ENCODE measurements around the gene RBM47. TPM values are rescaled to one million over a fixed set of nuclear protein-coding genes. Genes with fewer than 3 reads are reported as not detected.

RBM47 gene
- total and polyA plus RNA-seq, 10 of the 15 experiments (the other 5 are each of a cell fraction or from before 2014, with no cell fraction given): 7.9 to 45.0 (median 28.7) TPM

DNA sequence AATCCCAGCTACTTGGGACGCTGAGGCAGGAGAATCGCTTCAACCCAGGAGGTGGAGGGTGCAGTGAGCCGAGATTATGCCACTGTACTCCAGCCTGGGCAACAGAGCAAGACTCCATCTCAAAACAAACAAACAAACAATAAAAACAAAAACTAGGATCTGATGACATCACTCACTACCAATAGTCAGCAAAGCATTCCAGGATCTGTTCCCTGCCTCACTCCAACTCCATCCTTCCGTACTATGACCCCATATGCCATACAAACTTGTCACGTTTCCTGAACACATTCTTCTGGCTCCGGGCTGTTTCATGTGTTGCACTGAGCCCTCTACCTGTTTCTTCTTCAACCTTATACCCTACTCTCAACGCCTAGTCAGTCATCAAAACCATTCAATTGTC is 47.3 kb downstream of the RBM47 start:
- Histone ChIP-seq H3K36me3 (ENCODE audit: control insufficient read depth in 2 of 2, insufficient read depth in 2 of 2, low read length in 1 of 2) (peaks cover 4% of the 10 kb centered on the region in 2 experiments; a peak in 3 of 4 replicates), H3K27ac (ENCODE audit: control insufficient read depth, insufficient read depth) (no peak overlapping the region), H3K4me1 (ENCODE audit: control insufficient read depth, insufficient read depth, low read length) (peaks cover 12% of the 10 kb centered on the region), H3K9me3 (replicated peaks; ENCODE audit: control insufficient read depth, insufficient read depth, low read length) (no peaks in the 10 kb centered on the region), H3K9ac (ENCODE audit: control insufficient read depth, insufficient read depth, low read length) (no peak overlapping the region), H3K27me3 (replicated peaks in 1 of 2; ENCODE audit: control insufficient read depth in 2 of 2, insufficient read depth in 2 of 2, low read length in 1 of 2) (no peaks in the 10 kb centered on the region), H3K79me2 (ENCODE audit: control insufficient read depth, insufficient read depth, low read length) (peaks cover 63% of the 10 kb centered on the region), H4K20me1 (ENCODE audit: control insufficient read depth, insufficient read depth) (no peaks in the 10 kb centered on the region), H3K4me3 (no peak overlapping the region), H2AFZ (ENCODE audit: control insufficient read depth, low read depth, low read length) (no peak overlapping the region), H3K4me2 (ENCODE audit: control insufficient read depth, insufficient read depth) (no peak overlapping the region)
- POLR2A ChIA-PET: interaction anchor here (0.9 kb wide), 1 partner anchor 8 kb away, joined by 7 read pairs; no protein-coding TSS in a partner anchor
- intact Hi-C loops (cut with micrococcal nuclease; ENCODE audit: unreplicated experiment): no loop called here
- TSS peak; percentile 8 for BruUV-seq (replicated peaks)
- 80% methylated on average over 6 of the region's 7 CpGs for WGBS (ENCODE audit: insufficient coverage, insufficient replicate concordance, low lambda C conversion rate, missing lambda C conversion rate)
- TF ChIP-seq IKZF1 (conservative IDR thresholded peaks at IDR 0.05) (no peak), LARP7 (IDR thresholded peaks at IDR 0.05) (no peak)
- ATAC-seq (no peak), FAIRE-seq (no peak), DNase-seq (ENCODE audit: low read depth, low spot score) (no peak)
- CTCF ChIA-PET: no interaction called here
- SMC1A ChIA-PET (ENCODE audit: uncharacterized antibody, unreplicated experiment): interaction anchor here (0.6 to 1.5 kb wide), 3 partner anchors 20 to 881 kb away, joined by 3 to 4 read pairs (median 3); no protein-coding TSS in a partner anchor
- in situ Hi-C loops (cut with MboI): no loop called here
- RAD21 ChIA-PET (ENCODE audit: unreplicated experiment): no interaction called here

DNA sequence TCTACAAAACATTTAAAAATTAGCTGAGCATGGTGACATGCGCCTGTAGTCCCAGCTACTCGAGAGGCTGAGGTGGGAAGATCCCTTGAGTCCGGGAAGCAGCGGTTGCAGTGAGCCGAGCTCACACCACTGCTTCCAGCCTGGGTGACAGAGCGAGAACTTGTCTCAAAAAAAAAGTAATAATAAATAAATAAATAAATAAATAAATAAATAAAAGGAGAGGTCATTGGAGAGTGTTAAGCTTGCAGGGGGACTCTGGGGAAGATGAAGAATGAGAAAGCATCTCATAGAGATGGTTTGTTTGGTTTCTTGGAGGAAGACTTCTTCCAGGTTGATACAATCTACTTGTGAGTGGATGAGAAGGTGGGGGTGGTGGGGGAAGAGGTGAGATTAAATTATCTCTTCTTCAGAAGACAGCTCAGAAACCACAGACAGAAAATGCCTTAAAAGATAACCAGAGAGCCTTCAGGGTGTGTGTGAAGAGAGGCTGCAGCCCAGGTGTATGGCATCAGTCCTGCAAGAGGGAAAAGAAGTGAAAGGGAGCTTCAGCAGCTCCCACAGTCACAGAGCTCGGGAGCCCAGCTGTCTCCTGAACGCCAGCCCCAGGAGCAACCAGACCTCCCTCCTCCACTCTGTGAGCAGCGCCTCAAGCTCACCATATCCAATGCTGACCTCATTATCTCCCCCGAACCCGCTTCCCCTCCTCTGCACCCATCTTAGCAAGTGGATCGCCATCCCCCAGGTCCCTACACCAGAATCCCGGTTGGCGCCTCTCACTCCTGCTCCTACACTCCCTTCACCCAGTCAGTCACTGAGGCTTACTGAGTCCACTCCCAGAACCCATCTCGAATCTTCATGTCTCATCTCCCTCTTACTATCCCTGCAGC is 48.2 kb downstream of the RBM47 start:
- FAIRE-seq: no peak
- peak overlapping the region; percentile 13; the same call in 1 of the 2 replicates for H3K4me2 ChIP-seq (ENCODE audit: control insufficient read depth, insufficient read depth)
- H3K36me3 ChIP-seq (ENCODE audit: control insufficient read depth in 2 of 2, insufficient read depth in 2 of 2, low read length in 1 of 2): peaks cover 4% of the 10 kb centered on the region in 2 experiments; a peak in 3 of 4 replicates
- DNase-seq (ENCODE audit: low read depth, low spot score): no peak
- H3K4me1 ChIP-seq (ENCODE audit: control insufficient read depth, insufficient read depth, low read length): peaks cover 20% of the 10 kb centered on the region
- RAD21 ChIA-PET (ENCODE audit: unreplicated experiment): interaction anchor here (0.8 to 1.4 kb wide), 4 partner anchors 17 to 89 kb away, joined by 3 to 5 read pairs (median 4); no protein-coding TSS in a partner anchor
- intact Hi-C loops (cut with micrococcal nuclease; ENCODE audit: unreplicated experiment) (no loop called here), in situ Hi-C loops (cut with MboI) (no loop called here)
- POLR2A ChIA-PET: interaction anchor here (0.6 to 1.3 kb wide), 3 partner anchors 11 to 65 kb away, joined by 3 to 4 read pairs (median 4); no protein-coding TSS in a partner anchor
- peaks cover 65% of the 10 kb centered on the region for H3K79me2 ChIP-seq (ENCODE audit: control insufficient read depth, insufficient read depth, low read length)
- H3K27me3 ChIP-seq (replicated peaks in 1 of 2; ENCODE audit: control insufficient read depth in 2 of 2, insufficient read depth in 2 of 2, low read length in 1 of 2): no peaks in the 10 kb centered on the region
- WGBS (ENCODE audit: insufficient coverage, insufficient replicate concordance, low lambda C conversion rate, missing lambda C conversion rate): 89% methylated on average over 14 of the region's 15 CpGs
- no peaks in the 10 kb centered on the region for H4K20me1 ChIP-seq (ENCODE audit: control insufficient read depth, insufficient read depth)
- ATAC-seq: no peak
- CTCF ChIA-PET: interaction anchor here (0.6 to 1.7 kb wide), 7 partner anchors 15 to 194 kb away, joined by 3 to 5 read pairs (median 3); no protein-coding TSS in a partner anchor
- BruUV-seq (replicated peaks): no TSS peak
- H3K27ac ChIP-seq (ENCODE audit: control insufficient read depth, insufficient read depth): no peak overlapping the region
- no peak overlapping the region for H2AFZ ChIP-seq (ENCODE audit: control insufficient read depth, low read depth, low read length)
- H3K4me3 ChIP-seq: no peak overlapping the region
- H3K9me3 ChIP-seq (replicated peaks; ENCODE audit: control insufficient read depth, insufficient read depth, low read length): no peaks in the 10 kb centered on the region
- SMC1A ChIA-PET (ENCODE audit: uncharacterized antibody, unreplicated experiment): interaction anchor here (0.7 to 1.6 kb wide), 5 partner anchors 34 to 880 kb away, joined by 3 to 5 read pairs (median 4); no protein-coding TSS in a partner anchor
- H3K9ac ChIP-seq (ENCODE audit: control insufficient read depth, insufficient read depth, low read length): no peak overlapping the region
- TF ChIP-seq, protein P1, sequence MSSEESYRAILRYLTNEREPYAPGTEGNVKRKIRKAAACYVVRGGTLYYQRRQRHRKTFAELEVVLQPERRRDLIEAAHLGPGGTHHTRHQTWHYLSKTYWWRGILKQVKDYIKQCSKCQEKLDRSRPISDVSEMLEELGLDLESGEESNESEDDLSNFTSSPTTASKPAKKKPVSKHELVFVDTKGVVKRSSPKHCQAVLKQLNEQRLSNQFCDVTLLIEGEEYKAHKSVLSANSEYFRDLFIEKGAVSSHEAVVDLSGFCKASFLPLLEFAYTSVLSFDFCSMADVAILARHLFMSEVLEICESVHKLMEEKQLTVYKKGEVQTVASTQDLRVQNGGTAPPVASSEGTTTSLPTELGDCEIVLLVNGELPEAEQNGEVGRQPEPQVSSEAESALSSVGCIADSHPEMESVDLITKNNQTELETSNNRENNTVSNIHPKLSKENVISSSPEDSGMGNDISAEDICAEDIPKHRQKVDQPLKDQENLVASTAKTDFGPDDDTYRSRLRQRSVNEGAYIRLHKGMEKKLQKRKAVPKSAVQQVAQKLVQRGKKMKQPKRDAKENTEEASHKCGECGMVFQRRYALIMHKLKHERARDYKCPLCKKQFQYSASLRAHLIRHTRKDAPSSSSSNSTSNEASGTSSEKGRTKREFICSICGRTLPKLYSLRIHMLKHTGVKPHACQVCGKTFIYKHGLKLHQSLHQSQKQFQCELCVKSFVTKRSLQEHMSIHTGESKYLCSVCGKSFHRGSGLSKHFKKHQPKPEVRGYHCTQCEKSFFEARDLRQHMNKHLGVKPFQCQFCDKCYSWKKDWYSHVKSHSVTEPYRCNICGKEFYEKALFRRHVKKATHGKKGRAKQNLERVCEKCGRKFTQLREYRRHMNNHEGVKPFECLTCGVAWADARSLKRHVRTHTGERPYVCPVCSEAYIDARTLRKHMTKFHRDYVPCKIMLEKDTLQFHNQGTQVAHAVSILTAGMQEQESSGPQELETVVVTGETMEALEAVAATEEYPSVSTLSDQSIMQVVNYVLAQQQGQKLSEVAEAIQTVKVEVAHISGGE (CRISPR knock-in tag; IDR thresholded peaks at IDR 0.05): no peak
- TF ChIP-seq CHD4 (IDR thresholded peaks at IDR 0.05) (no peak), RUNX3 (IDR thresholded peaks at IDR 0.05; ENCODE audit: low read length) (peak; percentile 43)
- TF ChIP-seq, protein P2, sequence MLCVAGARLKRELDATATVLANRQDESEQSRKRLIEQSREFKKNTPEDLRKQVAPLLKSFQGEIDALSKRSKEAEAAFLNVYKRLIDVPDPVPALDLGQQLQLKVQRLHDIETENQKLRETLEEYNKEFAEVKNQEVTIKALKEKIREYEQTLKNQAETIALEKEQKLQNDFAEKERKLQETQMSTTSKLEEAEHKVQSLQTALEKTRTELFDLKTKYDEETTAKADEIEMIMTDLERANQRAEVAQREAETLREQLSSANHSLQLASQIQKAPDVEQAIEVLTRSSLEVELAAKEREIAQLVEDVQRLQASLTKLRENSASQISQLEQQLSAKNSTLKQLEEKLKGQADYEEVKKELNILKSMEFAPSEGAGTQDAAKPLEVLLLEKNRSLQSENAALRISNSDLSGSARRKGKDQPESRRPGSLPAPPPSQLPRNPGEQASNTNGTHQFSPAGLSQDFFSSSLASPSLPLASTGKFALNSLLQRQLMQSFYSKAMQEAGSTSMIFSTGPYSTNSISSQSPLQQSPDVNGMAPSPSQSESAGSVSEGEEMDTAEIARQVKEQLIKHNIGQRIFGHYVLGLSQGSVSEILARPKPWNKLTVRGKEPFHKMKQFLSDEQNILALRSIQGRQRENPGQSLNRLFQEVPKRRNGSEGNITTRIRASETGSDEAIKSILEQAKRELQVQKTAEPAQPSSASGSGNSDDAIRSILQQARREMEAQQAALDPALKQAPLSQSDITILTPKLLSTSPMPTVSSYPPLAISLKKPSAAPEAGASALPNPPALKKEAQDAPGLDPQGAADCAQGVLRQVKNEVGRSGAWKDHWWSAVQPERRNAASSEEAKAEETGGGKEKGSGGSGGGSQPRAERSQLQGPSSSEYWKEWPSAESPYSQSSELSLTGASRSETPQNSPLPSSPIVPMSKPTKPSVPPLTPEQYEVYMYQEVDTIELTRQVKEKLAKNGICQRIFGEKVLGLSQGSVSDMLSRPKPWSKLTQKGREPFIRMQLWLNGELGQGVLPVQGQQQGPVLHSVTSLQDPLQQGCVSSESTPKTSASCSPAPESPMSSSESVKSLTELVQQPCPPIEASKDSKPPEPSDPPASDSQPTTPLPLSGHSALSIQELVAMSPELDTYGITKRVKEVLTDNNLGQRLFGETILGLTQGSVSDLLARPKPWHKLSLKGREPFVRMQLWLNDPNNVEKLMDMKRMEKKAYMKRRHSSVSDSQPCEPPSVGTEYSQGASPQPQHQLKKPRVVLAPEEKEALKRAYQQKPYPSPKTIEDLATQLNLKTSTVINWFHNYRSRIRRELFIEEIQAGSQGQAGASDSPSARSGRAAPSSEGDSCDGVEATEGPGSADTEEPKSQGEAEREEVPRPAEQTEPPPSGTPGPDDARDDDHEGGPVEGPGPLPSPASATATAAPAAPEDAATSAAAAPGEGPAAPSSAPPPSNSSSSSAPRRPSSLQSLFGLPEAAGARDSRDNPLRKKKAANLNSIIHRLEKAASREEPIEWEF (IDR thresholded peaks at IDR 0.05; ENCODE audit: insufficient replicate concordance, low read depth, low read length): no peak

Measured in GM12878 (cell line).